HepG2 (cell line): ENCODE results near the gene MBL2. TPM values are rescaled to one million over a fixed set of nuclear protein-coding genes. Genes with fewer than 3 reads are reported as not detected.

ENCODE experiments used
- ARHGAP35 ChIP-seq: sonication (generic); formaldehyde crosslinking; IDR thresholded peaks from 2 replicates; pipeline ENCODE4 v1.9.0; 2022; ENCODE audit warnings: mild to moderate bottlenecking, inconsistent platforms, moderate library complexity, missing genetic modification reagents, borderline replicate concordance
- JUN ChIP-seq: sonication (generic); formaldehyde crosslinking; IDR thresholded peaks from 2 replicates; pipeline ENCODE4 v1.4.0; 2020; ENCODE audit warnings: mild to moderate bottlenecking, missing genetic modification reagents
- KAT7 ChIP-seq: IDR thresholded peaks from 2 replicates; pipeline ENCODE4 v1.6.1; 2018; ENCODE audit warnings: borderline replicate concordance, missing compliant biosample characterization
- MYC ChIP-seq: sonication (generic); formaldehyde crosslinking; IDR thresholded peaks from 2 replicates; pipeline ENCODE4 v1.9.0; 2021; ENCODE audit warnings: missing genetic modification reagents, borderline replicate concordance
- RAD51 ChIP-seq: fragments of 450-650 bp; IDR thresholded peaks from 2 replicates; pipeline ENCODE4 v1.6.1; 2016; ENCODE audit warnings: borderline replicate concordance
- SMC3 ChIP-seq: IDR thresholded peaks from 2 replicates; pipeline ENCODE4 v1.6.1; 2011; ENCODE audit warnings: low read length, improper control_type of control experiment
- TOE1 ChIP-seq: sonication (generic); formaldehyde crosslinking; IDR thresholded peaks from 2 replicates; pipeline ENCODE4 v1.4.0; 2020; ENCODE audit warnings: mild to moderate bottlenecking, missing genetic modification reagents
- ZBTB7A ChIP-seq: sonication (generic); formaldehyde crosslinking; IDR thresholded peaks from 2 replicates; pipeline ENCODE4 v1.8.0; 2022; ENCODE audit warnings: mild to moderate bottlenecking, missing genetic modification reagents
- ZFP36L1 ChIP-seq: sonication (generic); formaldehyde crosslinking; IDR thresholded peaks from 2 replicates; pipeline ENCODE4 v1.8.0; 2022; ENCODE audit warnings: mild to moderate bottlenecking, missing genetic modification reagents, moderate library complexity
- ZNF235 ChIP-seq: sonication (generic); formaldehyde crosslinking; IDR thresholded peaks from 2 replicates; pipeline ENCODE4 v1.8.1; 2023; ENCODE audit warnings: mild to moderate bottlenecking, missing genetic modification reagents, borderline replicate concordance
- polyA plus RNA-seq, 8 experiments: library from polyadenylated mRNA; depleted of rRNA in 3 of 8; stranded (reverse) in 7 of 8; unstranded in 1 of 8; fragments of >200 nt; fragmentation: Illumina TruSeq in 4 of 8; extraction: Trizol in 4 of 8; gene quantifications; 2 replicates each; pipeline versions ENCODE4 v1.2.1 to v1.2.3, GENCODE V29; 2011 to 2016; ENCODE audit warnings: low read depth in 4 of 8, missing spikeins in 1 of 8, mixed read lengths in 1 of 8; ENCODE audit not compliant: insufficient read depth in 1 of 8
- total RNA-seq, 5 experiments: library from RNA; depleted of rRNA; stranded (reverse); fragments of >200 nt; fragmentation: Illumina TruSeq; extraction: Trizol; gene quantifications; 2 replicates each; pipeline ENCODE4 v1.2.3, GENCODE V29; 2016; ENCODE audit warnings: low read depth in 1 of 5
- TF ChIP-seq, protein P1 (sequence below): sonication (generic); formaldehyde crosslinking; IDR thresholded peaks from 2 replicates; pipeline ENCODE4; 2020; ENCODE audit warnings: missing genetic modification reagents, mild to moderate bottlenecking, borderline replicate concordance
- TF ChIP-seq, protein P2 (sequence below): sonication (generic); formaldehyde crosslinking; IDR thresholded peaks from 2 replicates; pipeline ENCODE4 v1.5.1; 2020; ENCODE audit warnings: mild to moderate bottlenecking, missing genetic modification reagents
- TF ChIP-seq, protein P3 (sequence below): sonication (generic); formaldehyde crosslinking; IDR thresholded peaks from 2 replicates; pipeline ENCODE4 v1.4.0; 2020; ENCODE audit warnings: missing genetic modification reagents, borderline replicate concordance
- TF ChIP-seq, protein P4 (sequence below), 2 experiments: fragments of 450-650 bp in 1 of 2; sonication (generic) in 1 of 2; formaldehyde crosslinking; IDR thresholded peaks; 2 replicates each; pipeline versions ENCODE4 v1.5.0 to v1.8.0; 2020 to 2022; ENCODE audit warnings: mild to moderate bottlenecking in 1 of 2, missing genetic modification reagents in 1 of 2
- TF ChIP-seq, protein P5 (sequence below): sonication (generic); formaldehyde crosslinking; IDR thresholded peaks from 2 replicates; pipeline ENCODE4 v1.4.0; 2020; ENCODE audit warnings: missing genetic modification reagents
- TF ChIP-seq, protein P6 (sequence below): sonication (generic); formaldehyde crosslinking; conservative IDR thresholded peaks from 2 replicates; pipeline ENCODE4 v1.4.0; 2020; ENCODE audit warnings: missing genetic modification reagents
- TF ChIP-seq, protein P7 (sequence below): IDR thresholded peaks from 2 replicates; pipeline ENCODE4 v1.6.1; 2012; ENCODE audit warnings: inconsistent platforms

Gene MBL2
- total and polyA plus RNA-seq, 2 of the 13 experiments (the other 11 are each of a cell fraction or from before 2014, with no cell fraction given) = 9.6 to 16.2 TPM

DNA sequence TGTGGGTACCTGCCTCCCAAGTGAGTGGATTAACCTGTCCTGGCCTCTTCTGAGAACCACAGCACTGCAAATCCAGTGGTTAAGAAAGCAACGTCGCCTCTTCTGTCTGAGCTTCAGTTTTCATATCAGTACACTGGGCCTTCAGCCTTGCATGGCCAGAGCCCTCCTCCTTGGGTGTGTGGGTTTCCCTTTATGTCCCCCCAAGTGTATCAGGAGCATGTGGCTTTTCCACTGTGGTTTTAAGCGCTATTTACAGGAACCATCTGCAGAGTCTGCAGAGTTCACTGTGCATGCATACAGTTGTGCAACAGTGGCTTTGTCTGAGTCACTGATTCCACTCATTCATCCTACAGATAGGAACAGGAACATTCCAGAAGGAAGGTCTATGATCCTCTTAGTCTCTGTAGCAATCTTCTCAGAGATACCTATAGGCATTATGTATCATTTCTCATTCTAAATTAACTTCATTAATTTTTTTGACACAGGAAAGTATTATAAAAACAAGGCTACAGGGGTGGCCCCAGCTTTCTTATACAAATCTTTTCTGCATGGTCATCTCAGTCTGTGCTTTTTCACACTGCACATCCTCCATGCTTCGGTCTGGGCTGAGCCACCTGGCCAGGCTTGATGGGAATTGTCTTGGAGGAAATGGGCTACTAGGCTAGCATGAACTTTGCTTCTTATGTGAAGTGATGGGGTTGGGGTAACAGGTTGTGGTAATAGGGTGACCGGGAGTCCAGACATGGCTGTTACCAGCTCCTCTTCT, 17.1 kb downstream of the MBL2 start (continued):
- peak; percentile 78; the same call in 1 of the 2 replicates for TF ChIP-seq KAT7
- peak; percentile 30; the same call in 1 of the 2 replicates for TF ChIP-seq SMC3
- no peak for TF ChIP-seq ARHGAP35 (CRISPR knock-in tag)
- TF ChIP-seq MYC (CRISPR knock-in tag) = peak; percentile 74; the same call in 1 of the 2 replicates
- no peak for TF ChIP-seq TOE1 (CRISPR knock-in tag)
- TF ChIP-seq RAD51 = no peak
- TF ChIP-seq, protein P1, sequence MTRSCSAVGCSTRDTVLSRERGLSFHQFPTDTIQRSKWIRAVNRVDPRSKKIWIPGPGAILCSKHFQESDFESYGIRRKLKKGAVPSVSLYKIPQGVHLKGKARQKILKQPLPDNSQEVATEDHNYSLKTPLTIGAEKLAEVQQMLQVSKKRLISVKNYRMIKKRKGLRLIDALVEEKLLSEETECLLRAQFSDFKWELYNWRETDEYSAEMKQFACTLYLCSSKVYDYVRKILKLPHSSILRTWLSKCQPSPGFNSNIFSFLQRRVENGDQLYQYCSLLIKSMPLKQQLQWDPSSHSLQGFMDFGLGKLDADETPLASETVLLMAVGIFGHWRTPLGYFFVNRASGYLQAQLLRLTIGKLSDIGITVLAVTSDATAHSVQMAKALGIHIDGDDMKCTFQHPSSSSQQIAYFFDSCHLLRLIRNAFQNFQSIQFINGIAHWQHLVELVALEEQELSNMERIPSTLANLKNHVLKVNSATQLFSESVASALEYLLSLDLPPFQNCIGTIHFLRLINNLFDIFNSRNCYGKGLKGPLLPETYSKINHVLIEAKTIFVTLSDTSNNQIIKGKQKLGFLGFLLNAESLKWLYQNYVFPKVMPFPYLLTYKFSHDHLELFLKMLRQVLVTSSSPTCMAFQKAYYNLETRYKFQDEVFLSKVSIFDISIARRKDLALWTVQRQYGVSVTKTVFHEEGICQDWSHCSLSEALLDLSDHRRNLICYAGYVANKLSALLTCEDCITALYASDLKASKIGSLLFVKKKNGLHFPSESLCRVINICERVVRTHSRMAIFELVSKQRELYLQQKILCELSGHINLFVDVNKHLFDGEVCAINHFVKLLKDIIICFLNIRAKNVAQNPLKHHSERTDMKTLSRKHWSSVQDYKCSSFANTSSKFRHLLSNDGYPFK = no peak; the same call in 1 of the 2 replicates
- TF ChIP-seq, protein P2, sequence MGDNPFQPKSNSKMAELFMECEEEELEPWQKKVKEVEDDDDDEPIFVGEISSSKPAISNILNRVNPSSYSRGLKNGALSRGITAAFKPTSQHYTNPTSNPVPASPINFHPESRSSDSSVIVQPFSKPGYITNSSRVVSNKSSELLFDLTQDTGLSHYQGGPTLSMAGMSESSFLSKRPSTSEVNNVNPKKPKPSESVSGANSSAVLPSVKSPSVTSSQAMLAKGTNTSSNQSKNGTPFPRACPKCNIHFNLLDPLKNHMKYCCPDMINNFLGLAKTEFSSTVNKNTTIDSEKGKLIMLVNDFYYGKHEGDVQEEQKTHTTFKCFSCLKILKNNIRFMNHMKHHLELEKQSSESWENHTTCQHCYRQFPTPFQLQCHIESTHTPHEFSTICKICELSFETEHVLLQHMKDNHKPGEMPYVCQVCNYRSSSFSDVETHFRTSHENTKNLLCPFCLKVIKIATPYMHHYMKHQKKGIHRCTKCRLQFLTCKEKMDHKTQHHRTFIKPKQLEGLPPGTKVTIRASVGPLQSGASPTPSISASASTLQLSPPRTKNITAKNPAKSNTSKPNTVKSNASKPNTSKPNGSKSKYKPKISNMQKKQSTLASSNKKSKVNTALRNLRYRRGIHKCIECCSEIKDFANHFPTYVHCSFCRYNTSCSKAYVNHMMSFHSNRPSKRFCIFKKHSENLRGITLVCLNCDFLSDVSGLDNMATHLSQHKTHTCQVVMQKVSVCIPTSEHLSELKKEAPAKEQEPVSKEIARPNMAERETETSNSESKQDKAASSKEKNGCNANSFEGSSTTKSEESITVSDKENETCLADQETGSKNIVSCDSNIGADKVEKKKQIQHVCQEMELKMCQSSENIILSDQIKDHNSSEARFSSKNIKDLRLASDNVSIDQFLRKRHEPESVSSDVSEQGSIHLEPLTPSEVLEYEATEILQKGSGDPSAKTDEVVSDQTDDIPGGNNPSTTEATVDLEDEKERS (CRISPR knock-in tag) = no peak
- peak; percentile 51; the same call in 1 of the 2 replicates for TF ChIP-seq ZFP36L1
- TF ChIP-seq JUN = peak; percentile 72; the same call in 1 of the 2 replicates
- TF ChIP-seq, protein P3, sequence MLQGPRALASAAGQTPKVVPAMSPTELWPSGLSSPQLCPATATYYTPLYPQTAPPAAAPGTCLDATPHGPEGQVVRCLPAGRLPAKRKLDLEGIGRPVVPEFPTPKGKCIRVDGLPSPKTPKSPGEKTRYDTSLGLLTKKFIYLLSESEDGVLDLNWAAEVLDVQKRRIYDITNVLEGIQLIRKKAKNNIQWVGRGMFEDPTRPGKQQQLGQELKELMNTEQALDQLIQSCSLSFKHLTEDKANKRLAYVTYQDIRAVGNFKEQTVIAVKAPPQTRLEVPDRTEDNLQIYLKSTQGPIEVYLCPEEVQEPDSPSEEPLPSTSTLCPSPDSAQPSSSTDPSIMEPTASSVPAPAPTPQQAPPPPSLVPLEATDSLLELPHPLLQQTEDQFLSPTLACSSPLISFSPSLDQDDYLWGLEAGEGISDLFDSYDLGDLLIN (CRISPR knock-in tag) = no peak
- TF ChIP-seq, protein P4, sequence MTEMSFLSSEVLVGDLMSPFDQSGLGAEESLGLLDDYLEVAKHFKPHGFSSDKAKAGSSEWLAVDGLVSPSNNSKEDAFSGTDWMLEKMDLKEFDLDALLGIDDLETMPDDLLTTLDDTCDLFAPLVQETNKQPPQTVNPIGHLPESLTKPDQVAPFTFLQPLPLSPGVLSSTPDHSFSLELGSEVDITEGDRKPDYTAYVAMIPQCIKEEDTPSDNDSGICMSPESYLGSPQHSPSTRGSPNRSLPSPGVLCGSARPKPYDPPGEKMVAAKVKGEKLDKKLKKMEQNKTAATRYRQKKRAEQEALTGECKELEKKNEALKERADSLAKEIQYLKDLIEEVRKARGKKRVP (CRISPR knock-in tag; IDR thresholded peaks at IDR 0.05) = peak in 1 of 2 experiments; percentile 47; a peak in 1 of 4 replicates
- TF ChIP-seq, protein P5, sequence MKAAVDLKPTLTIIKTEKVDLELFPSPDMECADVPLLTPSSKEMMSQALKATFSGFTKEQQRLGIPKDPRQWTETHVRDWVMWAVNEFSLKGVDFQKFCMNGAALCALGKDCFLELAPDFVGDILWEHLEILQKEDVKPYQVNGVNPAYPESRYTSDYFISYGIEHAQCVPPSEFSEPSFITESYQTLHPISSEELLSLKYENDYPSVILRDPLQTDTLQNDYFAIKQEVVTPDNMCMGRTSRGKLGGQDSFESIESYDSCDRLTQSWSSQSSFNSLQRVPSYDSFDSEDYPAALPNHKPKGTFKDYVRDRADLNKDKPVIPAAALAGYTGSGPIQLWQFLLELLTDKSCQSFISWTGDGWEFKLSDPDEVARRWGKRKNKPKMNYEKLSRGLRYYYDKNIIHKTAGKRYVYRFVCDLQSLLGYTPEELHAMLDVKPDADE (CRISPR knock-in tag) = no peak
- no peak for TF ChIP-seq ZNF235
- TF ChIP-seq, protein P6, sequence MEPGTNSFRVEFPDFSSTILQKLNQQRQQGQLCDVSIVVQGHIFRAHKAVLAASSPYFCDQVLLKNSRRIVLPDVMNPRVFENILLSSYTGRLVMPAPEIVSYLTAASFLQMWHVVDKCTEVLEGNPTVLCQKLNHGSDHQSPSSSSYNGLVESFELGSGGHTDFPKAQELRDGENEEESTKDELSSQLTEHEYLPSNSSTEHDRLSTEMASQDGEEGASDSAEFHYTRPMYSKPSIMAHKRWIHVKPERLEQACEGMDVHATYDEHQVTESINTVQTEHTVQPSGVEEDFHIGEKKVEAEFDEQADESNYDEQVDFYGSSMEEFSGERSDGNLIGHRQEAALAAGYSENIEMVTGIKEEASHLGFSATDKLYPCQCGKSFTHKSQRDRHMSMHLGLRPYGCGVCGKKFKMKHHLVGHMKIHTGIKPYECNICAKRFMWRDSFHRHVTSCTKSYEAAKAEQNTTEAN = peak; percentile 81
- 0 out of 2 replicates have a peak, but pooled peaks have one; percentile 19 for TF ChIP-seq ZBTB7A (CRISPR knock-in tag)
- TF ChIP-seq, protein P7, sequence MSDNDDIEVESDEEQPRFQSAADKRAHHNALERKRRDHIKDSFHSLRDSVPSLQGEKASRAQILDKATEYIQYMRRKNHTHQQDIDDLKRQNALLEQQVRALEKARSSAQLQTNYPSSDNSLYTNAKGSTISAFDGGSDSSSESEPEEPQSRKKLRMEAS = peak; percentile 91
